OCI-LY3 (cell line): ENCODE data around the gene MARVELD3.

Experiments
- EZH2phosphoT487 ChIP-seq: fragments of 200-600 bp; shearing (Covaris generic); IDR thresholded peaks from 2 replicates; pipeline ENCODE4 v1.6.1; 2018; ENCODE audit warnings: antibody characterized with exemption, mixed run types, low read depth
- TF ChIP-seq, protein P1 (sequence below): fragments of 200-600, 300-600 bp; sonication (generic); IDR thresholded peaks from 2 replicates; pipeline ENCODE4 v1.5.1; 2014; ENCODE audit warnings: antibody characterized with exemption, low read length, low read depth

- TF ChIP-seq, protein P1, sequence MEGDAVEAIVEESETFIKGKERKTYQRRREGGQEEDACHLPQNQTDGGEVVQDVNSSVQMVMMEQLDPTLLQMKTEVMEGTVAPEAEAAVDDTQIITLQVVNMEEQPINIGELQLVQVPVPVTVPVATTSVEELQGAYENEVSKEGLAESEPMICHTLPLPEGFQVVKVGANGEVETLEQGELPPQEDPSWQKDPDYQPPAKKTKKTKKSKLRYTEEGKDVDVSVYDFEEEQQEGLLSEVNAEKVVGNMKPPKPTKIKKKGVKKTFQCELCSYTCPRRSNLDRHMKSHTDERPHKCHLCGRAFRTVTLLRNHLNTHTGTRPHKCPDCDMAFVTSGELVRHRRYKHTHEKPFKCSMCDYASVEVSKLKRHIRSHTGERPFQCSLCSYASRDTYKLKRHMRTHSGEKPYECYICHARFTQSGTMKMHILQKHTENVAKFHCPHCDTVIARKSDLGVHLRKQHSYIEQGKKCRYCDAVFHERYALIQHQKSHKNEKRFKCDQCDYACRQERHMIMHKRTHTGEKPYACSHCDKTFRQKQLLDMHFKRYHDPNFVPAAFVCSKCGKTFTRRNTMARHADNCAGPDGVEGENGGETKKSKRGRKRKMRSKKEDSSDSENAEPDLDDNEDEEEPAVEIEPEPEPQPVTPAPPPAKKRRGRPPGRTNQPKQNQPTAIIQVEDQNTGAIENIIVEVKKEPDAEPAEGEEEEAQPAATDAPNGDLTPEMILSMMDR, result no peak
- TF ChIP-seq EZH2phosphoT487, result no peak
Measured at GRCh38 chr16:71585318-71585703, 40.7 kb upstream of the MARVELD3 start.
